Thymus (tissue), 11 donors: ENCODE results near the gene PEAK1. TPM values are rescaled to one million over a fixed set of nuclear protein-coding genes. Genes with fewer than 3 reads are reported as not detected.
A peak's percentile ranks its signal among the peaks of the same experiment; 100 is the strongest.

ENCODE experiments used
- DNase-seq, 9 donors: peaks; one replicate each; pipeline ENCODE4 v3.0.0-alpha.2; 2013; ENCODE audit warnings: low spot score in 9 of 9, low read depth in 6 of 9, missing footprints in 1 of 9
- H3K27ac ChIP-seq, 2 donors: one replicate each; pipeline ENCODE4 v1.5.1; 2013; ENCODE audit warnings: control low read depth in 1 of 2, low read depth in 1 of 2, low read length in 1 of 2, mild to moderate bottlenecking in 1 of 2, moderate library complexity in 1 of 2
- H3K27me3 ChIP-seq, 2 donors: one replicate each; pipeline ENCODE4 v1.5.1; 2013; ENCODE audit warnings: low read length in 1 of 2; ENCODE audit not compliant: control insufficient read depth in 2 of 2, insufficient read depth in 1 of 2
- H3K36me3 ChIP-seq, 2 donors: one replicate each; pipeline ENCODE4 v1.5.1; 2013; ENCODE audit warnings: low read length in 1 of 2, mild to moderate bottlenecking in 1 of 2, moderate library complexity in 1 of 2; ENCODE audit not compliant: control insufficient read depth in 2 of 2, insufficient read depth in 2 of 2
- H3K4me1 ChIP-seq, 2 donors: one replicate each; pipeline ENCODE4 v1.5.1; 2013; ENCODE audit warnings: low read length in 2 of 2; ENCODE audit not compliant: control insufficient read depth in 2 of 2, insufficient read depth in 2 of 2
- H3K4me3 ChIP-seq, 2 donors: one replicate each; pipeline ENCODE4 v1.5.1; 2013; ENCODE audit warnings: low read length in 2 of 2, control low read depth in 1 of 2, mild to moderate bottlenecking in 1 of 2
- H3K9me3 ChIP-seq, 2 donors: one replicate each; pipeline ENCODE4 v1.5.1; 2013; ENCODE audit warnings: low read length in 1 of 2, mild to moderate bottlenecking in 1 of 2; ENCODE audit not compliant: control insufficient read depth in 2 of 2, insufficient read depth in 1 of 2
- WGBS: extraction: QIAGEN DNeasy Blood & Tissue Kit; methylation state at CpG from one replicate; pipeline ENCODE4 v1.1.7; 2013; 5-methylcytosine and 5-hydroxymethylcytosine counted together
- polyA plus RNA-seq: library from polyadenylated mRNA; stranded (reverse); fragments of 200-250 nt; gene quantifications from one replicate; pipeline ENCODE4 v1.2.3, GENCODE V29; 2013
- total RNA-seq: library from RNA; stranded (reverse); fragments of 120-200 nt; gene quantifications from one replicate; pipeline ENCODE4 v1.2.4, GENCODE V29; 2013
- donor health status: healthy.

PEAK1 gene
- total and polyA plus RNA-seq, 2 donors: 4.7 to 7.8 TPM

GRCh38 chr15:77418391-77418965 lies 1.4 kb downstream of the PEAK1 start:
- WGBS: 93% methylated on average over 8 of the region's 8 CpGs
- no peak overlapping the region for H3K27ac ChIP-seq
- no peak for DNase-seq
- H3K4me1 ChIP-seq: peaks cover 6 to 14% of the 10 kb centered on the region in 2 donors
- H3K4me3 ChIP-seq: peak overlapping the region; percentile 63 to 90
- peaks cover 0 to 4% of the 10 kb centered on the region in 2 donors for H3K27me3 ChIP-seq
- no peaks in the 10 kb centered on the region for H3K36me3 ChIP-seq
- H3K9me3 ChIP-seq: no peaks in the 10 kb centered on the region

- Histone ChIP-seq H3K27me3 (peaks cover 0 to 4% of the 10 kb centered on the region in 2 donors), H3K4me1 (peaks cover 6 to 14% of the 10 kb centered on the region in 2 donors), H3K9me3 (no peaks in the 10 kb centered on the region), H3K4me3 (no peak overlapping the region), H3K27ac (no peak overlapping the region), H3K36me3 (no peaks in the 10 kb centered on the region)
- no peak for DNase-seq
- 97% methylated on average over 3 of the region's 3 CpGs for WGBS
These were observed 2.3 kb downstream of the PEAK1 start for GRCh38 chr15:77417602-77418001.

- Histone ChIP-seq H3K4me3 (no peak overlapping the region), H3K4me1 (peaks cover 6 to 14% of the 10 kb centered on the region in 2 donors), H3K27ac (no peak overlapping the region), H3K27me3 (peaks cover 0 to 4% of the 10 kb centered on the region in 2 donors), H3K36me3 (no peaks in the 10 kb centered on the region), H3K9me3 (no peaks in the 10 kb centered on the region)
- DNase-seq: no peak
- WGBS: 93% methylated on average over 1 of the region's 1 CpG
These were observed 3.0 kb downstream of the PEAK1 start for GRCh38 chr15:77416954-77417353.

GRCh38 chr15:77416148-77416455 lies 3.8 kb downstream of the PEAK1 start:
- Histone ChIP-seq H3K9me3 (no peaks in the 10 kb centered on the region), H3K27ac (no peak overlapping the region), H3K27me3 (peaks cover 0 to 4% of the 10 kb centered on the region in 2 donors), H3K4me3 (no peak overlapping the region), H3K36me3 (no peaks in the 10 kb centered on the region), H3K4me1 (peaks cover 4 to 8% of the 10 kb centered on the region in 2 donors)
- DNase-seq: no peak
- 97% methylated on average over 2 of the region's 2 CpGs for WGBS

- WGBS: 86% methylated on average over 4 of the region's 4 CpGs
- H3K27ac ChIP-seq: no peak overlapping the region
These were observed 4.3 kb downstream of the PEAK1 start for GRCh38 chr15:77415450-77416147.

GRCh38 chr15:77414789-77415442 lies 5.0 kb downstream of the PEAK1 start:
- Histone ChIP-seq H3K36me3 (no peaks in the 10 kb centered on the region), H3K9me3 (no peaks in the 10 kb centered on the region), H3K4me3 (no peak overlapping the region), H3K4me1 (peaks cover 7 to 12% of the 10 kb centered on the region in 2 donors), H3K27me3 (peaks cover 0 to 4% of the 10 kb centered on the region in 2 donors), H3K27ac (no peak overlapping the region)
- WGBS: 96% methylated on average over 2 of the region's 2 CpGs
- no peak for DNase-seq

More at GRCh38 chr15:77415450-77416147, 4.3 kb downstream of the PEAK1 start:
- H3K27me3 ChIP-seq: peaks cover 0 to 4% of the 10 kb centered on the region in 2 donors
- peaks cover 4 to 8% of the 10 kb centered on the region in 2 donors for H3K4me1 ChIP-seq
- no peaks in the 10 kb centered on the region for H3K36me3 ChIP-seq
- H3K4me3 ChIP-seq: no peak overlapping the region
- DNase-seq: peak in 1 of 9 donors; percentile 7
- H3K9me3 ChIP-seq: no peaks in the 10 kb centered on the region

- Histone ChIP-seq H3K4me3 (no peak overlapping the region), H3K4me1 (peaks cover 9 to 10% of the 10 kb centered on the region in 2 donors), H3K27ac (no peak overlapping the region), H3K9me3 (no peaks in the 10 kb centered on the region), H3K27me3 (no peaks in the 10 kb centered on the region), H3K36me3 (no peaks in the 10 kb centered on the region)
- WGBS: 97% methylated on average over 4 of the region's 4 CpGs
- no peak for DNase-seq
These were observed 6.1 kb downstream of the PEAK1 start for GRCh38 chr15:77413699-77414349.

- Histone ChIP-seq H3K36me3 (no peaks in the 10 kb centered on the region), H3K27ac (no peak overlapping the region), H3K4me1 (peaks cover 5 to 6% of the 10 kb centered on the region in 2 donors), H3K4me3 (no peak overlapping the region), H3K9me3 (no peaks in the 10 kb centered on the region), H3K27me3 (no peaks in the 10 kb centered on the region)
- no peak for DNase-seq
- 95% methylated on average over 2 of the region's 2 CpGs for WGBS
These were observed 6.8 kb downstream of the PEAK1 start for GRCh38 chr15:77412972-77413698.
